ENCODE measurements around the gene GPR171.

The GPR171 gene

GRCh38 chr3:151192545-151192944 lies 10.5 kb downstream of the GPR171 start:
- DNase-seq: no peak
- in situ Hi-C loops (cut with MboI; ENCODE audit: low pct_unique_long_range_greater_than_20kb, low sequenced_read_pairs): no loop called here

DNA sequence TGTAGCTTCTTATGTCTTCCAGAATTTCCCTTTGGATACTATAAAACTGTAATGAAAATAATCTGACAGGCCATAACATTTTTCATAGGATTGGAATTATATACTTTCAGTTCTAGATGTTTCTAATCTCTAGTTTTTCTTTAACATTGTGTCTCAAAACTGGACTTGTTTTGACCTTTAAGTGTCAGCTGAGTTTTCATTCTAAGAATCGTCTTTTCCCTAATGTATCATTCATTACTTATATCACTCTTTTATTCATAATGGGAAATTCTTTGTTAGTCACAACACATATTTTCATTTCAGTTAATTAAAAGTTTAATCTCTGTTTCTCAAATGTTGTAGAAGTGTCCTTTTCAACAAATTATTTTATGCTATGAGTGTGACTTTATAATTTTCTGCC lies 11.9 kb downstream of the GPR171 start:
- in situ Hi-C loops (cut with MboI; ENCODE audit: low pct_unique_long_range_greater_than_20kb, low sequenced_read_pairs): no loop called here
- DNase-seq: no peak

- in situ Hi-C loops (cut with MboI; ENCODE audit: low pct_unique_long_range_greater_than_20kb, low sequenced_read_pairs): no loop called here
- no peak for DNase-seq
Observed at GRCh38 chr3:151183265-151183671, 19.7 kb downstream of the GPR171 start.

GRCh38 chr3:151182349-151183079 lies 20.5 kb downstream of the GPR171 start:
- no peak for DNase-seq
- in situ Hi-C loops (cut with MboI; ENCODE audit: low pct_unique_long_range_greater_than_20kb, low sequenced_read_pairs): no loop called here

DNA sequence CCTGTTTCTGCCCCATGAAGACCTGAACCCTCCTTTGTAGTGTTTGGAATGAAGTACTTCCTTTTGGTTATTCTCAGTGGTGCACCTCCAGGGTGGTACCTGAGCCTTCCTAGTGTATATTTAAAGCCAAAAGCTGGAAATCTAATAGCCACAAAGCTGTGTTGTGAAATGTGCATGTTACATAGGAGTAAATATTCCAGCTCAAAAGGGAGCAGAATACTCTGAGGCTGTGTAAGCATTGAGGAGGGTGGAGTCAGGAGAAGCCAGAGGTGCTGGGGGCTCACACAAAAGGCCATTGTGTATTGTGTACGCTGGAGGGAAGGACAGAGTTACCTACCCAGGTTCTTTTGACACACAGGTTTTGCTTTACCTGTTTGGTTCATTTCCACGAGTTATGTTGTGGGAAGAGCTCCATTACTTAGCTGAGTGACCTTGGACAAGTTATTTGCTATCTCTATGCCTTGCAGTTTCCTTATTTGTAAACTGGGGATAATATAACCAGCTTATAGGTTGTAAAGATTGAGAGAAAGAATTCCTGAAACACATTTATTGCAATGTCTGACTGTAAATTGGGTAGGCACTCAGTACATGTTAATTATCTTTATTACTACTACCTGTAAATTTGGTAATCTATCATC lies 24.7 kb downstream of the GPR171 start:
- no peak for DNase-seq
- in situ Hi-C loops (cut with MboI; ENCODE audit: low pct_unique_long_range_greater_than_20kb, low sequenced_read_pairs): no loop called here

GRCh38 chr3:151175952-151176351 lies 27.1 kb downstream of the GPR171 start:
- in situ Hi-C loops (cut with MboI; ENCODE audit: low pct_unique_long_range_greater_than_20kb, low sequenced_read_pairs): no loop called here

DNA sequence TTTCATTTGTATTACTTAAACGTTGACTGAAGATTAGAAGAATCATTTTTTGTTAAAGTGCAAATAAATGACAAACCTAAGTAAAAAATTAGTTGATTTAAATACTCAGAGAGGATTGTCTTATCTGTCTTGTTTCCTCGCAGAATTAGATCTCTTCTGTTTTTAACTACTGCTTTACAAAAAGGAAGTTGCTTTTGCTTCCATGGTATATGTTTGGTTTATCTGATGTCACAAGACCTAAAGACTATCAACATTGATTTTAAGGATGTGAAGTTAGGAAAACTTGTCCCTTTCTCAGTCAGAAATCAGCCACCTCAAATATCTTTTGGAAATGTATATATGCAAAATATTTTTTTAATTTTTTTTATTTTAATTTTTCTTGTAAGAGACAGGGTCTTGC lies 28.7 kb downstream of the GPR171 start:
- in situ Hi-C loops (cut with MboI; ENCODE audit: low pct_unique_long_range_greater_than_20kb, low sequenced_read_pairs): no loop called here

More at GRCh38 chr3:151175952-151176351, 27.1 kb downstream of the GPR171 start:
- DNase-seq: no peak

GRCh38 chr3:151171145-151171757 lies 31.8 kb downstream of the GPR171 start:
- peak; percentile 80 for DNase-seq
- in situ Hi-C loops (cut with MboI; ENCODE audit: low pct_unique_long_range_greater_than_20kb, low sequenced_read_pairs): no loop called here

More for the DNA sequence above, 28.7 kb downstream of the GPR171 start:
- no peak for DNase-seq

- in situ Hi-C loops (cut with MboI; ENCODE audit: low pct_unique_long_range_greater_than_20kb, low sequenced_read_pairs): loop anchor here (10.0 kb wide), 1 partner anchor 115 kb away; no protein-coding TSS in a partner anchor
- peak; percentile 86 for DNase-seq
Observed at GRCh38 chr3:151169948-151170679, 32.9 kb downstream of the GPR171 start.

- in situ Hi-C loops (cut with MboI; ENCODE audit: low pct_unique_long_range_greater_than_20kb, low sequenced_read_pairs): loop anchor here (10.0 kb wide), 1 partner anchor 115 kb away; no protein-coding TSS in a partner anchor
- DNase-seq: peak; percentile 85
Observed at GRCh38 chr3:151169262-151169947, 33.6 kb downstream of the GPR171 start.

GRCh38 chr3:151168269-151169094 lies 34.5 kb downstream of the GPR171 start:
- in situ Hi-C loops (cut with MboI; ENCODE audit: low pct_unique_long_range_greater_than_20kb, low sequenced_read_pairs): loop anchor here (10.0 kb wide), 1 partner anchor 116 kb away; no protein-coding TSS in a partner anchor
- peak; percentile 53 for DNase-seq

DNA sequence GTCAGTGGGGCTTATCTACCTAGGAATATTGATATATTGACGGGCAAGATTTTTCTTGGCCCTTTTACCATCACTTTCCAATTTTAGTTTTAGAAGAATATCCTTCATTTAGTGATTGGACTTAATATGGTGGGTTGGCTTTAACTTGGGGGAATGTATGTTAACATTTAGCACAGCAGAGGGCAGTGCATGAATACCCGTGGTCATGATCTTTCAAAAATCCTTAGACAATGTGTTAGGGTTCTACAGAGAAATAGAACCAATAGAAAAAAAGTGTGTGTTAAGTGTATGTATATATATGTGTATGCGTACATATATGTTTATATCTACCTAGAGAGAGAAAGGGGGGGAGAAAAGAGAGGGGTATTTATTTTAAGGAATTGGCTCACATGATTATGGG lies 36.9 kb downstream of the GPR171 start:
- in situ Hi-C loops (cut with MboI; ENCODE audit: low pct_unique_long_range_greater_than_20kb, low sequenced_read_pairs): loop anchor here (10.0 kb wide), 1 partner anchor 119 kb away; no protein-coding TSS in a partner anchor
- peak; percentile 32 for DNase-seq

DNA sequence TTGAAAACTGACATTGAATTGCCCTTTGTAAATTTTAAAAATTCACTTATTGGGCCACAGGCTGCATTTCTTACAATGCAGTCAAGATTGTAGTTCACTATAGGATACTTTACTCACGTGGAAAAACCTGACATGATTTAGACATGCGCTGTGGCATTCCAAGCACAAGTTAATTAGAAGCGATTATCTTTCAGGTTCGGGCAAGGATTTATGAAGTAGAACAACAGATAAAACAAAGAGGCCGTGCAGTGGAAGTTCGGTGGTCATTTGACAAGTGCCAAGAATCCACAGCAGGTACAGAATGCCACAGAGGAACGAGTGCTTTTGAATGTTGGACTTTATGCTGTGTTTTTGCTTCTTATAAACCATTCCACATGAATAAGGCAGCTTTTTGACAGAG lies 37.8 kb downstream of the GPR171 start:
- in situ Hi-C loops (cut with MboI; ENCODE audit: low pct_unique_long_range_greater_than_20kb, low sequenced_read_pairs): loop anchor here (10.0 kb wide), 1 partner anchor 120 kb away; no protein-coding TSS in a partner anchor
- DNase-seq: no peak

- no peak for DNase-seq
- in situ Hi-C loops (cut with MboI; ENCODE audit: low pct_unique_long_range_greater_than_20kb, low sequenced_read_pairs): loop anchor here (10.0 kb wide), 1 partner anchor 125 kb away; no protein-coding TSS in a partner anchor
Observed at GRCh38 chr3:151159806-151160205, 43.2 kb downstream of the GPR171 start.

DNA sequence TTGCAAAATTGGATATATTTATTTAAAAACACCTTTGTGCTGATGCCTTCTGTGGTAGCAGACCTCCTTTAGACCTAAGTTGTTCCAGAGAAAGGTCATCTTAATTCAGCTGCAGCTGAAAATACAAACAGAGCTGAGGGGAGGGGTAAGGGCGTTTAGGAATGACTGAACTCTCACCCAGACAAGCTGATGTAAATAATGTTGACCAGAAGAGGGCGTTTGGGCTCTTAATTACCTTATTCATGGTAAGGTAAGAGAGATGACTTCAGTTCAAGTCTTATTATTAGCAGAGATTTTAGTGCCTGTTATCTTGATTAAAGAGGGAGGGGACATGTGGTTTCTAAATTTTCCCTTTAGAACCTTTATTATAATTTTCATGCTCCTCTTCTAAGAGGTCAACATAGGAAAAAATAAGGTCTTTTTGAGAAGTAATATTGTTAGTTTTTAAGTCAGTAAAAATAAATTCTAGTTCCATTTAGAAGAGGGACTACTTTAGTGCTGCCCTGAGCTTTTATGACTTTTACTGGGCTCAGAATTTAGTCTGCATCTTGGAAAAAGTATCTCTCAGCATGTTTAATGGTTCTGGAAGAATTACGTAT lies 46.3 kb downstream of the GPR171 start:
- in situ Hi-C loops (cut with MboI; ENCODE audit: low pct_unique_long_range_greater_than_20kb, low sequenced_read_pairs): no loop called here
- peak; percentile 72 for DNase-seq

DNA sequence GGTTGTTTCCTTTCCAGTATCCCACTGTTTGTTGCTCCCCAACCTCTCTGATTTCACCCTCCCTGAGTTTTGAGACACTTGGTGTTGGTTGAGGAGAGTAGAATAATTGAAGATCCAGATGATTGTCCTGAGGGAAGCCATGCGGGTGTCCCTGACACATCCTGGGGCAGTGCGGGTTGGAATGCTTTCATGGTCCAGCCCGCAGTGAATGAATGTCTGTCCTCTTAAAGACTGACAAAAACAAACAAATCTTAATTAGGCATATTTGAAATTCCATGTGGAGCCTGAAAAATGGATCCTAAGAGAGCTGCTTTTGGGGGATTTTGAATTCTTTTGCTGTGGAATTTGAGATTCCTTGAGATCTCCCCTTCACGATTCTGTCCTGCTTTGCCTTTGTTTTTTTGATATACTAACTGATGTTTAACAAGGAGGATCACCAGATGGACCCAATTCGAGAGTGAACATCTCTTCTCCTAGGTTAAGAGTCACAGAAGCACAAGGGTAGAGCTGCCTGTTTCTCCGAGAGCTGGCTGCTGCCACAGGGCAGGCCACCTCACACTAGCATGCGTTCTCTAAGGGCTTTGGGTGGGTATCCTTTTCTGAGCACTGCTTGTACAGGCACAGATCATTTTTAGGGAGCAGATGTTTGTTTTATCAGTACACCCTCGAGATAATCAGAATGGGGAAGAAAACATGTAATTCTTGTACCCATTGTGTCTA lies 47.4 kb downstream of the GPR171 start:
- DNase-seq: no peak
- in situ Hi-C loops (cut with MboI; ENCODE audit: low pct_unique_long_range_greater_than_20kb, low sequenced_read_pairs): no loop called here

DNA sequence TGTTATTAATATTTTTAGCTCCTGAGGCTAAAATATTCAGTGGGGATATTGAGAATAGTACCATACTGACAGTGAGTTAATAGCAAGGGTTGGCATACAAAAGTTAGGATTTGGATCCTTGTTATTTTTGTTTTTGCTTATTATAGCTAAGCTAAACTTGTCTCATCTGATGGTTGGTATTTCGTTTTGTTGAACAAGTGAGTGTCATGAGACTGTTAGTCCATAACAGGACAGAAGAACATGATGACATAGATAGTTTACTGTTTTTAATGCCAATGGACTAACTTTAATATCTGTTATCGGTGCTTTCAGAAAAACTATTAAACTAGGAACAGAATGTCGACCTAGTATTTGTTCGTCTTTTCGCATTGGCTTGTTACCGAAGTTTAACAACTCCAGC lies 48.5 kb downstream of the GPR171 start:
- in situ Hi-C loops (cut with MboI; ENCODE audit: low pct_unique_long_range_greater_than_20kb, low sequenced_read_pairs): no loop called here
- DNase-seq: no peak

Measured in KBM-7 (cell line).